T1000 (cell line): ENCODE measurements around the gene FIBP.
"Not testable (repeated sequence)": the region's sequence is repeated elsewhere in the genome, so short reads cannot be mapped to it uniquely, and the experiment has no call there.

Source experiments
- DNase-seq: peaks from one replicate; lab custom pipeline; 2025; ENCODE audit warnings: mixed read lengths; lab: John Stamatoyannopoulos, UW

The FIBP gene

GRCh38 chr11:65915101-65915820 lies 27.0 kb upstream of the FIBP start:
- DNase-seq: no peak

DNA sequence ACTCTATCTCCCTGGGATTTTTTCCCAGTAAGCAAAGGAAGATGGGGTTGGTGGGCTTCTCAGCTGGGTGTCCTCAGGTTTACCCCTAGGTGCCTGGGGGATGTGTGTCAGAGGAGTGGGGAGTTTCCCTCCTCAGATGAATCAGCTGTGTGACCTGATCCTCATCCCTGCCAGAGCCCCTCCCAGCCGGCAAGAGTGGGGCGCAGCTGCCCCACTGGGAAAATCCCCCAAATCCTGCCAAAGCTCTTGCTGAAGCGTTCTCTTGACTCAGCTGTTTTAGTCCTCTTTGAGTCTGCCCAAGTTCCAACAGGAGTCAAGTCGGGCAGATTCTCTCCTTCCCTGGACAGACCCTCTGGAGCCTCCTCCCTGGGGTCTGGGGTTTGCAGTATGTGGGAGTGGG lies 24.6 kb upstream of the FIBP start:
- DNase-seq: peak; percentile 68

- DNase-seq: peak; percentile 85
Observed at GRCh38 chr11:65911682-65912568, 23.7 kb upstream of the FIBP start.

GRCh38 chr11:65907878-65908277 lies 19.6 kb upstream of the FIBP start:
- DNase-seq: no peak

GRCh38 chr11:65906602-65907001 lies 18.3 kb upstream of the FIBP start:
- no peak for DNase-seq

DNA sequence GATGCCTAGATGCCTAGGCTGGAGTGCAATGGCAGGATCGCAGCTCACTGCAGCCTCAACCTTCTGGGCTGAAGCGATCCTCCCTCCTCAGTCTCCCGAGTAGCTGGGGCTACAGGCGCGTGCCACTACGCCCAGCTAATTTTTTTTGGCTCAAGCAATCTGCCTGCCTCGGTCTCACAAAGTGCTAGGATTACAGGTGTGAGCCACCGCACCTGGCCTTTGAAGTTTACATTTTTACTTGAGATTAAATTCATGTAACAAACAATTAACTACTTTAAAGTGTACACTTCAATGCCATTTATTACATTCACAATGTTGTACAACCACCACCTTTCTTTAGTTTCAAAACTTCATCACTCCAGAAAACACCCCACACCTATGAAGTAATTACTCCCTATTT lies 15.4 kb upstream of the FIBP start:
- DNase-seq: no peak

GRCh38 chr11:65903068-65903481 lies 14.8 kb upstream of the FIBP start:
- DNase-seq: peak; percentile 79

DNA sequence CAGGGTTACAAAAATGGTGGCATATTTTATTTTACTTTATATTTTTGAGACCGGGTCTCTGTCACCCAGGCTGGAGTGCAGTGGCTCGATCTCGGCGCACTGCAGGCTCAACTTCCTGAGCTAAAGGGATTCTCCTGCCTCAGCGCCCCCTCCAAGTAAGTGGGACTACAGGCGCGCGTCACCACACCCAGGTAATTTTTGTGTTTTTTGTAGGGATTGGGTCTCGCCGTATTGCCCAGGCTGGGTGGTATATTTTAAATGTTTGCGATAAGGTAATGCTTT lies 12.6 kb upstream of the FIBP start:
- DNase-seq: no peak

- peak; percentile 97 for DNase-seq
Observed at GRCh38 chr11:65900125-65900898, 12.0 kb upstream of the FIBP start, which contains the start of gene FOSL1. TSS of gene FOSL1 (minus strand) at chr11:65900388. CDS start at chr11:65900339, 49 bp downstream.

DNA sequence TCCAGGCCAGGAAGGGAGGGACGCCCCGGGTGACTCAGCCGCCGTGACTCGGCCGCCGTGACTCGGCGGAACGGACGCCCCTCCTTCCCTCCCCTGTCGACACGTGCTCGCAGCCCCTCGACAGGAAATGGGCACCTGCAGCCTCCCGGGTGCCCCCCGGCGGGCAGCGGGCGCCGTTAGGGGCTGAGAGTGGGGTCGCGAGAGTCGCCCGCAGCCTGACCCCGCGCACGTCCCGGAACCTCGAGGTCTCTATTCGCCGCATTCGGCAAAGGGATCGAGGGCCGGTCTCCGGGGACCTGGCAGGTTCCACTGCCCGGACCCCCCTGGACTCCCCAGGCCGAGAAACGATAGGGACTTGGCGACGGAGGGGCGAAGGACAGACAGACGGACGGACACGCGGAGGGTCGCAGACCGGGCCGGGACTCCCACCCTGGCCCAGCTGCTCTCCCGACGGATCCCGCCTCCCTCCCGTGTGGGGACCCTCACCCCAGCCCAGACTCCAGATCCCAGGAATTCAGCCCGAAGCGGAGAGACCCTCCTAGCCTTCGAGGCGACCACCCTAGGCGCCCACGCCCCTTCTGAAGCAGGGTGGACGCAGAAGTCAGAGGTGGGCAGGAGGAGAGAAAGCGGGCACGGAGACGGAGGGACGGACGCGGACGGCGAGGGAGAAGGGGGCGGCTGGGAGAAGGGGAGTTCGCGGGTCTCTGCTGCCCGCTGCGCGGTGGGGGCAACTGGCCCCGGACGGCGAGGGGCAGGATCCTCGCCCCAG lies 11.3 kb upstream of the FIBP start:
- peak; percentile 80 for DNase-seq

- no peak for DNase-seq
Observed at GRCh38 chr11:65898656-65899355, 10.5 kb upstream of the FIBP start.

DNA sequence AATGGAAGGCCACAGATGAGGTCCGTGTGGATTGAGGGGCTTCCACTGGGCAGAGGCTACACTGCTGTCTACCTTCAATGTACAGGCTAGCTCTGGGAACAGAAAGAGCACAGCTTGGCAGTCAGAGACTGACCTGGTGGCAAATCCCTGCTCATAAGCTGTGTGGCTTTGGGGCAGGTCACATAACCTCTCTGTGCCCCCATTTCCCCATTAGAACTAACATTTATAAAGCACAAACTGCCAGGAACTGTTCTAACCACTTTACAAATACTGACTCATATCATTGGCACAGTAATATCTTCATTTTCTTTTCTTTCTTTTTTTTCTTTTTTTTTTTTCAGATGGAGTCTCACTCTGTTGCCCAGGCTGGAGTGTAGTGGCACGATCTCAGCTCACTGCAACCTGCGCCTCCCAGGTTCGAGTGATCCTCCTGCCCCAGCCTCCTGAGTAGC lies 8.8 kb upstream of the FIBP start:
- DNase-seq: no peak

GRCh38 chr11:65896034-65896999 lies 8.0 kb upstream of the FIBP start:
- DNase-seq: no peak

- no peak for DNase-seq
Observed at GRCh38 chr11:65895482-65895981, 7.3 kb upstream of the FIBP start.

GRCh38 chr11:65894034-65894591 lies 5.8 kb upstream of the FIBP start:
- no peak for DNase-seq

GRCh38 chr11:65892661-65893317 lies 4.5 kb upstream of the FIBP start:
- DNase-seq: no peak

GRCh38 chr11:65892137-65892540 lies 3.9 kb upstream of the FIBP start:
- DNase-seq: not testable (repeated sequence)

- peak; percentile 86 for DNase-seq
Observed at GRCh38 chr11:65891219-65892136, 3.2 kb upstream of the FIBP start.
